IMR-90 (cell line): ENCODE measurements around the gene ENPP7. TPM values are rescaled to one million over a fixed set of nuclear protein-coding genes. Genes with fewer than 3 reads are reported as not detected.

Experiments used
- ATAC-seq: fragments of 200-7000 bp; cut with Tn5 transposase; 2 replicates; pipeline ENCODE4 v1.9.1; 2020; ENCODE audit warnings: low read depth, mild to moderate bottlenecking, moderate library complexity
- BruUV-seq: library from RNA; stranded (reverse); fragments of 400-500 nt; replicated peaks from 2 replicates; lab custom pipeline; 2021; lab: Mats Ljungman, UMichigan
- CTCF ChIA-PET: fragments of 300-600 bp; formaldehyde crosslinking; extraction: SDS; loops from one replicate; lab custom pipeline; 2021; ENCODE audit warnings: antibody characterized with exemption; lab: Yijun Ruan, JAX
- POLR2A ChIA-PET: fragments of 300-600 bp; sonication (Branson Sonifier 250); formaldehyde crosslinking; loops from one replicate; lab custom pipeline; 2022; ENCODE audit warnings: antibody characterized with exemption; ENCODE audit not compliant: unreplicated experiment; lab: Charles Lee
- DNase-seq: peaks from one replicate; pipeline ENCODE4 v3.0.0; 2013
- H2AFZ ChIP-seq: replicated peaks from 2 replicates; pipeline ENCODE3; 2013; ENCODE audit warnings: low read length, mild to moderate bottlenecking; ENCODE audit not compliant: poor library complexity
- H2AK5ac ChIP-seq: 2 replicates; pipeline ENCODE4 v1.6.1; 2013; ENCODE audit warnings: low read depth, low read length, inconsistent platforms
- H2AK9ac ChIP-seq: replicated peaks from 2 replicates; pipeline ENCODE3; 2013; ENCODE audit warnings: mild to moderate bottlenecking, low read depth, low read length, moderate library complexity; ENCODE audit not compliant: poor library complexity
- H2BK120ac ChIP-seq: 2 replicates; pipeline ENCODE4 v1.6.1; 2013; ENCODE audit warnings: low read depth, low read length, inconsistent platforms
- H2BK15ac ChIP-seq: 3 replicates; pipeline ENCODE4 v1.6.1; 2013; ENCODE audit warnings: low read depth, low read length, inconsistent platforms
- H2BK20ac ChIP-seq: 2 replicates; pipeline ENCODE4 v1.6.1; 2013; ENCODE audit warnings: low read depth, mild to moderate bottlenecking, inconsistent platforms, low read length, moderate library complexity
- H2BK5ac ChIP-seq: 2 replicates; pipeline ENCODE4 v1.6.1; 2013; ENCODE audit warnings: mild to moderate bottlenecking, low read depth, low read length, inconsistent platforms; ENCODE audit not compliant: poor library complexity, severe bottlenecking
- H3K14ac ChIP-seq: replicated peaks from 2 replicates; pipeline ENCODE4 v1.6.1; 2013; ENCODE audit warnings: low read depth, low read length, inconsistent platforms
- H3K18ac ChIP-seq: 2 replicates; pipeline ENCODE4 v1.6.1; 2013; ENCODE audit warnings: low read depth, low read length, control low read depth
- H3K23ac ChIP-seq: 2 replicates; pipeline ENCODE4 v1.6.1; 2013; ENCODE audit warnings: low read depth, low read length, inconsistent platforms
- H3K27ac ChIP-seq: 2 replicates; pipeline ENCODE4 v1.5.1; 2013; ENCODE audit warnings: mild to moderate bottlenecking, control low read depth, low read length; ENCODE audit not compliant: insufficient read depth
- H3K27me3 ChIP-seq: 2 replicates; pipeline ENCODE4 v1.6.1; 2013; ENCODE audit warnings: low read length; ENCODE audit not compliant: control insufficient read depth, insufficient read depth
- H3K36me3 ChIP-seq: 2 replicates; pipeline ENCODE4 v1.6.1; 2013; ENCODE audit warnings: low read length, mixed read lengths; ENCODE audit not compliant: control insufficient read depth, insufficient read depth
- H3K4ac ChIP-seq: 2 replicates; pipeline ENCODE4 v1.6.1; 2013; ENCODE audit warnings: low read depth, low read length, inconsistent platforms
- H3K4me1 ChIP-seq: 2 replicates; pipeline ENCODE4 v1.6.1; 2013; ENCODE audit warnings: low read length, mixed read lengths; ENCODE audit not compliant: control insufficient read depth, insufficient read depth
- H3K4me2 ChIP-seq: 2 replicates; pipeline ENCODE4 v1.6.1; 2013; ENCODE audit warnings: low read depth, mild to moderate bottlenecking, control low read depth, low read length, moderate library complexity
- H3K4me3 ChIP-seq: 2 replicates; pipeline ENCODE4 v1.5.1; 2013; ENCODE audit warnings: low read depth, mild to moderate bottlenecking, control low read depth, low read length, moderate library complexity; ENCODE audit not compliant: insufficient read depth
- H3K56ac ChIP-seq: 2 replicates; pipeline ENCODE4 v1.6.1; 2013; ENCODE audit warnings: low read length, inconsistent platforms; ENCODE audit not compliant: insufficient read depth; ENCODE audit errors: extremely low read depth
- H3K79me1 ChIP-seq, 2 experiments: 2 replicates each; pipeline ENCODE4 v1.6.1; 2013; ENCODE audit warnings: low read length in 2 of 2, inconsistent platforms in 1 of 2, low read depth in 1 of 2
- H3K9ac ChIP-seq: 2 replicates; pipeline ENCODE4 v1.6.1; 2013; ENCODE audit warnings: low read depth, low read length, control low read depth
- H3K9me1 ChIP-seq: 2 replicates; pipeline ENCODE4 v1.6.1; 2013; ENCODE audit warnings: low read length, inconsistent platforms; ENCODE audit not compliant: insufficient read depth
- H3K9me3 ChIP-seq: 2 replicates; pipeline ENCODE4 v1.6.1; 2013; ENCODE audit warnings: low read length; ENCODE audit not compliant: control insufficient read depth, insufficient read depth
- H4K20me1 ChIP-seq: 2 replicates; pipeline ENCODE4 v1.6.1; 2013; ENCODE audit warnings: low read length, inconsistent platforms; ENCODE audit not compliant: insufficient read depth
- H4K5ac ChIP-seq: 2 replicates; pipeline ENCODE4 v1.6.1; 2013; ENCODE audit warnings: mild to moderate bottlenecking, low read depth, low read length, control low read depth
- H4K8ac ChIP-seq, 2 experiments: 2 replicates each; pipeline ENCODE4 v1.6.1; 2013; ENCODE audit warnings: low read depth in 2 of 2, low read length in 2 of 2, control low read depth in 1 of 2, inconsistent platforms in 1 of 2
- H4K91ac ChIP-seq: 2 replicates; pipeline ENCODE4 v1.6.1; 2013; ENCODE audit warnings: low read depth, low read length, inconsistent platforms; ENCODE audit not compliant: insufficient read depth
- BHLHE40 ChIP-seq: fragments of 150-350 bp; IDR thresholded peaks from 2 replicates; pipeline ENCODE4 v1.6.1; 2016; ENCODE audit warnings: mild to moderate bottlenecking, low read depth, low read length
- CEBPB ChIP-seq: IDR thresholded peaks from 2 replicates; pipeline ENCODE4 v1.6.1; 2012; ENCODE audit warnings: low read depth, low read length, improper control_type of control experiment
- CHD1 ChIP-seq: IDR thresholded peaks from 2 replicates; pipeline ENCODE4 v1.6.1; 2012; ENCODE audit warnings: low read depth, low read length, improper control_type of control experiment
- CTCF ChIP-seq: conservative IDR thresholded peaks from 2 replicates; pipeline ENCODE4 v1.5.1; 2012; ENCODE audit warnings: mild to moderate bottlenecking, low read depth, low read length, improper control_type of control experiment
- ELK1 ChIP-seq: fragments of 150-350 bp; IDR thresholded peaks from 2 replicates; pipeline ENCODE4 v1.6.1; 2016; ENCODE audit warnings: low read depth, mild to moderate bottlenecking, low read length, moderate library complexity, borderline replicate concordance
- FOS ChIP-seq: fragments of 150-350 bp; IDR thresholded peaks from 2 replicates; pipeline ENCODE4 v1.6.1; 2016; ENCODE audit warnings: low read depth, low read length
- MAFK ChIP-seq: IDR thresholded peaks from 2 replicates; pipeline ENCODE4 v1.6.1; 2012; ENCODE audit warnings: low read depth, low read length, improper control_type of control experiment
- MAZ ChIP-seq: IDR thresholded peaks from 2 replicates; pipeline ENCODE4 v1.6.1; 2012; ENCODE audit warnings: low read depth, mild to moderate bottlenecking, low read length, improper control_type of control experiment, moderate library complexity, borderline replicate concordance
- MXI1 ChIP-seq: IDR thresholded peaks from 2 replicates; pipeline ENCODE4 v1.6.1; 2012; ENCODE audit warnings: low read depth, mild to moderate bottlenecking, low read length, moderate library complexity, borderline replicate concordance
- NFE2L2 ChIP-seq: fragments of 150-350 bp; IDR thresholded peaks from 2 replicates; pipeline ENCODE4 v1.6.1; 2016; ENCODE audit warnings: low read depth, mild to moderate bottlenecking, low read length
- POLR2A ChIP-seq: IDR thresholded peaks from 2 replicates; pipeline ENCODE4 v1.6.1; 2012; ENCODE audit warnings: mild to moderate bottlenecking, low read depth, low read length
- RAD21 ChIP-seq: IDR thresholded peaks from 2 replicates; pipeline ENCODE4 v1.6.1; 2012; ENCODE audit warnings: low read length, improper control_type of control experiment
- RCOR1 ChIP-seq: IDR thresholded peaks from 2 replicates; pipeline ENCODE4 v1.6.1; 2012; ENCODE audit warnings: mild to moderate bottlenecking, low read length, improper control_type of control experiment; ENCODE audit not compliant: insufficient replicate concordance
- RFX5 ChIP-seq: IDR thresholded peaks from 2 replicates; pipeline ENCODE4 v1.8.0; 2012; ENCODE audit warnings: low read depth, mild to moderate bottlenecking, low read length, moderate library complexity
- SMC3 ChIP-seq: fragments of 150-350 bp; IDR thresholded peaks from 2 replicates; pipeline ENCODE4 v1.6.1; 2016; ENCODE audit warnings: low read depth, mild to moderate bottlenecking, antibody characterized with exemption, low read length, moderate library complexity
- WGBS, 2 experiments: methylation state at CpG; one replicate each; pipeline versions ENCODE4 v1.1.5 to v1.1.7; 2013; ENCODE audit warnings: missing lambda C conversion rate in 2 of 2; ENCODE audit not compliant: insufficient read length in 1 of 2; ENCODE audit errors: extremely low coverage in 2 of 2; 5-methylcytosine and 5-hydroxymethylcytosine counted together
- dilution Hi-C: fragments of 300-500 bp; cut with HindIII; formaldehyde crosslinking; loops from one replicate; pipeline ENCODE4 v1.14.3; 2018; ENCODE audit warnings: low sequenced_read_pairs; ENCODE audit not compliant: unreplicated experiment
- in situ Hi-C: fragments of 300-500 bp; cut with MboI; formaldehyde crosslinking; loops from 3 replicates; pipeline ENCODE4 v1.14.3; 2019; ENCODE audit warnings: low sequenced_read_pairs, inconsistent platforms, mixed read lengths
- intact Hi-C: fragments of 100-400 bp; cut with micrococcal nuclease; formaldehyde crosslinking; loops from 2 replicates; pipeline ENCODE4 v1.10.0; 2022
- polyA plus RNA-seq, 3 experiments: library from polyadenylated mRNA; depleted of rRNA; stranded (reverse); fragments of >200 nt; gene quantifications; 2 replicates each; pipeline ENCODE4 v1.2.3, GENCODE V29; 2012; ENCODE audit warnings: low replicate concordance in 1 of 3
- total RNA-seq: library from RNA; depleted of rRNA; stranded (reverse); fragments of >200 nt; gene quantifications from 2 replicates; pipeline ENCODE4 v1.2.3, GENCODE V29; 2012
- TF ChIP-seq, protein P1 (sequence below): fragments of 150-350 bp; IDR thresholded peaks from 2 replicates; pipeline ENCODE4 v1.6.1; 2017; ENCODE audit warnings: mild to moderate bottlenecking, antibody characterized with exemption, low read length, low read depth

The ENPP7 gene
- total and polyA plus RNA-seq, 2 of the 4 experiments (the other 2 are of a cell fraction) = not detected

GRCh38 chr17:79696610-79696982, 34.1 kb upstream of the ENPP7 start:
- no peak overlapping the region for H3K56ac ChIP-seq
- ChIA-PET CTCF (interaction anchor here (1.0 kb wide), 1 partner anchor 12 kb away, joined by 4 read pairs; no protein-coding TSS in a partner anchor), POLR2A (no interaction called here)
- H3K27ac ChIP-seq = no peak overlapping the region
- dilution Hi-C loops (no loop called here), intact Hi-C loops (no loop called here), in situ Hi-C loops (no loop called here)
- no peak overlapping the region for H3K18ac ChIP-seq
- no peak overlapping the region for H3K4me3 ChIP-seq
- H2BK5ac ChIP-seq = no peak overlapping the region
- no peak for TF ChIP-seq CEBPB
- no peak for TF ChIP-seq ELK1
- TF ChIP-seq RAD21 = no peak
- TF ChIP-seq, protein P1, sequence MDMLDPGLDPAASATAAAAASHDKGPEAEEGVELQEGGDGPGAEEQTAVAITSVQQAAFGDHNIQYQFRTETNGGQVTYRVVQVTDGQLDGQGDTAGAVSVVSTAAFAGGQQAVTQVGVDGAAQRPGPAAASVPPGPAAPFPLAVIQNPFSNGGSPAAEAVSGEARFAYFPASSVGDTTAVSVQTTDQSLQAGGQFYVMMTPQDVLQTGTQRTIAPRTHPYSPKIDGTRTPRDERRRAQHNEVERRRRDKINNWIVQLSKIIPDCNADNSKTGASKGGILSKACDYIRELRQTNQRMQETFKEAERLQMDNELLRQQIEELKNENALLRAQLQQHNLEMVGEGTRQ = no peak
- no peak for TF ChIP-seq CHD1
- no peak for TF ChIP-seq CTCF
- no peak for TF ChIP-seq POLR2A
- TF ChIP-seq MAFK = no peak
- TF ChIP-seq MXI1 = no peak
- TF ChIP-seq MAZ = no peak
- no peak for TF ChIP-seq SMC3
- no peak for TF ChIP-seq RFX5
- TF ChIP-seq NFE2L2 = no peak
- TF ChIP-seq RCOR1 = no peak
- no peak for TF ChIP-seq BHLHE40
- TF ChIP-seq FOS = no peak
- no peaks in the 10 kb centered on the region; the same call in 1 of the 2 replicates for H3K9me1 ChIP-seq
- H2AK9ac ChIP-seq = no peak overlapping the region
- H3K4me2 ChIP-seq = no peak overlapping the region
- DNase-seq = no peak
- H4K91ac ChIP-seq = no peak overlapping the region
- H3K9ac ChIP-seq = no peak overlapping the region
- BruUV-seq = no TSS peak
- H3K27me3 ChIP-seq = peaks cover 27% of the 10 kb centered on the region; the same call in 1 of the 2 replicates
- no peak overlapping the region for H4K5ac ChIP-seq
- H3K4ac ChIP-seq = no peak overlapping the region
- no peaks in the 10 kb centered on the region for H3K4me1 ChIP-seq
- no peak overlapping the region for H4K8ac ChIP-seq
- no peak for ATAC-seq
- H2AFZ ChIP-seq = no peak overlapping the region
- no peaks in the 10 kb centered on the region for H3K79me1 ChIP-seq
- H2AK5ac ChIP-seq = no peak overlapping the region
- no peak overlapping the region for H2BK15ac ChIP-seq
- H3K14ac ChIP-seq = no peak overlapping the region
- no peaks in the 10 kb centered on the region for H4K20me1 ChIP-seq
- H2BK120ac ChIP-seq = no peak overlapping the region
- no peak overlapping the region for H3K23ac ChIP-seq
- WGBS, 2 experiments = 70% methylated on average over 2 of the region's 17 CpGs; no CpG with 5 or more reads in 1 of the 2 experiments
- H3K36me3 ChIP-seq = no peaks in the 10 kb centered on the region
- no peak overlapping the region for H2BK20ac ChIP-seq
- no peaks in the 10 kb centered on the region for H3K9me3 ChIP-seq
